HL-60 (cell line): ENCODE data around the gene CD36.
A peak's percentile ranks its signal among the peaks of the same experiment; 100 is the strongest.

Source experiments
- DNase-seq, 2 experiments: peaks; one replicate each; pipeline ENCODE4 v3.0.0-alpha.2; 2010 to 2020; ENCODE audit warnings: low read depth in 1 of 2, low spot score in 1 of 2
- H3K27ac ChIP-seq: fragments of 250-450 bp; sonication (Bioruptor Pico); replicated peaks from 2 replicates; pipeline ENCODE4 v1.5.1; 2020; ENCODE audit warnings: mild to moderate bottlenecking, moderate library complexity
- H3K27me3 ChIP-seq: fragments of 250-450 bp; sonication (Bioruptor Pico); 2 replicates; pipeline ENCODE4 v1.5.1; 2021; ENCODE audit warnings: mild to moderate bottlenecking, moderate library complexity; ENCODE audit not compliant: insufficient read depth, poor library complexity, severe bottlenecking
- H3K4me3 ChIP-seq: replicated peaks from 2 replicates; pipeline ENCODE4 v1.5.1; 2011; ENCODE audit warnings: mild to moderate bottlenecking, control low read depth, low read length; ENCODE audit not compliant: insufficient read depth
- GABPA ChIP-seq: IDR thresholded peaks from 2 replicates; pipeline ENCODE4 v1.6.1; 2012; ENCODE audit warnings: low read depth
- POLR2AphosphoS5 ChIP-seq: IDR thresholded peaks from 2 replicates; pipeline ENCODE4 v1.6.1; 2012; ENCODE audit warnings: low read depth
- REST ChIP-seq: IDR thresholded peaks from 2 replicates; pipeline ENCODE4 v1.6.1; 2012; ENCODE audit warnings: low read depth; ENCODE audit not compliant: insufficient replicate concordance
- SPI1 ChIP-seq: IDR thresholded peaks from 2 replicates; pipeline ENCODE4 v1.6.1; 2012; ENCODE audit warnings: low read depth, mild to moderate bottlenecking, borderline replicate concordance
- TF ChIP-seq, protein P1 (sequence below): IDR thresholded peaks from one replicate; pipeline ENCODE4 v1.5.1; 2011; ENCODE audit warnings: low read length, control low read depth, inconsistent platforms; ENCODE audit not compliant: insufficient read depth

The CD36 gene

DNA sequence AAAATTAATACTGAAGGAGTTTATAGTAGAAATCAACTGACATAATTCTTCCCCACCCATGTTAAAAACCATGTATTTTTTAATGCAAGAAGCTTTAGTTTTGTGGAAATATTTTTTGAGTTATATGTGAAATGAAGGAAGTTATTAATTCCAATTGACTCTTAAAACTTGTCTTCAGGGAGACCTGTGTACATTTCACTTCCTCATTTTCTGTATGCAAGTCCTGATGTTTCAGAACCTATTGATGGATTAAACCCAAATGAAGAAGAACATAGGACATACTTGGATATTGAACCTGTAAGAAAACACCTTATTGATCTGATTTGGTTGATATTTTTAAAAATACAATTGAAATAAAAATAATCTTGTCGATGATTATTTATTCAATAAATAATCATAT lies 33.3 kb downstream of the CD36 start:
- H3K27ac ChIP-seq = no peak overlapping the region
- DNase-seq = no peak
- H3K4me3 ChIP-seq = no peak overlapping the region
- no peak for TF ChIP-seq REST
- TF ChIP-seq, protein P1, sequence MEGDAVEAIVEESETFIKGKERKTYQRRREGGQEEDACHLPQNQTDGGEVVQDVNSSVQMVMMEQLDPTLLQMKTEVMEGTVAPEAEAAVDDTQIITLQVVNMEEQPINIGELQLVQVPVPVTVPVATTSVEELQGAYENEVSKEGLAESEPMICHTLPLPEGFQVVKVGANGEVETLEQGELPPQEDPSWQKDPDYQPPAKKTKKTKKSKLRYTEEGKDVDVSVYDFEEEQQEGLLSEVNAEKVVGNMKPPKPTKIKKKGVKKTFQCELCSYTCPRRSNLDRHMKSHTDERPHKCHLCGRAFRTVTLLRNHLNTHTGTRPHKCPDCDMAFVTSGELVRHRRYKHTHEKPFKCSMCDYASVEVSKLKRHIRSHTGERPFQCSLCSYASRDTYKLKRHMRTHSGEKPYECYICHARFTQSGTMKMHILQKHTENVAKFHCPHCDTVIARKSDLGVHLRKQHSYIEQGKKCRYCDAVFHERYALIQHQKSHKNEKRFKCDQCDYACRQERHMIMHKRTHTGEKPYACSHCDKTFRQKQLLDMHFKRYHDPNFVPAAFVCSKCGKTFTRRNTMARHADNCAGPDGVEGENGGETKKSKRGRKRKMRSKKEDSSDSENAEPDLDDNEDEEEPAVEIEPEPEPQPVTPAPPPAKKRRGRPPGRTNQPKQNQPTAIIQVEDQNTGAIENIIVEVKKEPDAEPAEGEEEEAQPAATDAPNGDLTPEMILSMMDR = no peak
- TF ChIP-seq GABPA = no peak
- TF ChIP-seq SPI1 = peak; percentile 88
- TF ChIP-seq POLR2AphosphoS5 = no peak
- H3K27me3 ChIP-seq = peaks cover 3% of the 10 kb centered on the region

DNA sequence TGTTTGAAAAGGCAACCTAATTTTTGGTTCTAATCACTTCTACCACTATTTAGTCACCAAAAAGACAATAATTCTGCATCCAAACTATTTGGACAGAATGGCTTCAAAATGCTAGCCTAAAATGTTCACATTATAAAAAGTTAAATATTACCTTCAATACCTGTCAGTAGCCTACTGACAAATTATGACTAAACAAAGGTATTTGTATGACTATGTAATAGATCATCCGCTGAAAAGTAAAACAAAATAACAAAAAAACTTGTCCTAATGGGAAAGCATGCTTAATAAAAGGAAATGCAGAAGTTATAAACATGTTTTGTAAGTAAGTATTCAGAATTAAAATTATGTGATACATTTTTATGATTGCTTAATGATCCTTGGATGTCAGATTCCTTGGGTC lies 36.6 kb downstream of the CD36 start:
- TF ChIP-seq POLR2AphosphoS5 (no peak), SPI1 (no peak), REST (no peak), GABPA (no peak)
- TF ChIP-seq, protein P1 = no peak
- H3K4me3 ChIP-seq = no peak overlapping the region
- H3K27me3 ChIP-seq = peaks cover 3% of the 10 kb centered on the region
- DNase-seq = no peak
- H3K27ac ChIP-seq = no peak overlapping the region

DNA sequence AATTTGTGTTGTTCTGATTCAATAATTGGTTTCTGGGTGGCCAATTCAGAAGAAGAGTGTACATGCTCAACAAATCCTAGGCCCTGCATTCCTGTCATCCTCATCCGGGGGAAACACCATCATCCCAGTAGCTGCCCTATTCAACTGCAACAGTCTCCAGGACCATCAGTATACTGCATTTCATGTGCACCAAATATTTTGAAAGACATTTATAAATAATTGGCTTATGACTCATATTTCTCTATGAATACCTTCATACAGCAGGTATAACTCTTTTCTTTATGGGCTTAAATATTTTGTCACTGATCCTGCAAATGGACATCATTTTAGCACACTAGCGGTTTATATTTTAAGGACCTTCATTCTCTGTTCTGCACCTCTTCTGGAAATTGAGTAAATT lies 38.0 kb downstream of the CD36 start:
- H3K27me3 ChIP-seq = peaks cover 3% of the 10 kb centered on the region

More for the DNA sequence above, 38.0 kb downstream of the CD36 start:
- TF ChIP-seq REST (no peak), POLR2AphosphoS5 (no peak), SPI1 (no peak), GABPA (no peak)
- TF ChIP-seq, protein P1 = no peak
- Histone ChIP-seq H3K27ac (no peak overlapping the region), H3K4me3 (no peak overlapping the region)
- no peak for DNase-seq
